Endothelial cell of coronary artery (primary cell): ENCODE results near the gene SIVA1. TPM values are rescaled to one million over a fixed set of nuclear protein-coding genes. Genes with fewer than 3 reads are reported as not detected.

ENCODE experiments used
- total RNA-seq: library from RNA; depleted of rRNA; stranded (reverse); fragments of >200 nt; gene quantifications from 2 replicates; pipeline ENCODE4 v1.2.3, GENCODE V29; 2014

The SIVA1 gene
- total RNA-seq = 99.4 and 118 TPM in 2 replicates

GRCh38 chr14:104752735-104753527 is at the start of gene SIVA1:
TSS of gene SIVA1 (plus strand) at chr14:104753147. CDS start at chr14:104753202, 55 bp downstream.

GRCh38 chr14:104723651-104724406 is 29.1 kb upstream of the SIVA1 start, which contains the start of gene ADSS1:
TSS of gene ADSS1 (plus strand) at chr14:104724229. CDS start at chr14:104724271, 42 bp downstream.

GRCh38 chr14:104794993-104795780 is 42.2 kb downstream of the SIVA1 start, which contains the start of gene AKT1:
TSS of gene AKT1 (minus strand) at chr14:104795748. CDS start at chr14:104792643, 3,105 bp downstream.

GRCh38 chr14:104800771-104801519 is 48.0 kb downstream of the SIVA1 start, which contains the start of gene ZBTB42:
TSS of gene ZBTB42 (plus strand) at chr14:104801101. CDS start at chr14:104801198, 97 bp downstream.

Other genes starting within 250 kb of the SIVA1 start
- not detected in 2 replicates for gene C14orf180, start 173.4 kb upstream of the SIVA1 start, total RNA-seq
- under 0.01 TPM in 1 of 2 replicates, not detected in the other for gene TMEM179, start 148.4 kb upstream of the SIVA1 start, total RNA-seq
- 39.3 and 65.7 TPM in 2 replicates for gene INF2, start 63.5 kb upstream of the SIVA1 start, total RNA-seq
- 1.4 and 7.4 TPM in 2 replicates for gene ADSS1, start 28.9 kb upstream of the SIVA1 start, total RNA-seq
- gene AKT1, start 42.6 kb downstream of the SIVA1 start, total RNA-seq = 191 and 220 TPM in 2 replicates
- 3.5 and 4.7 TPM in 2 replicates for gene ZBTB42, start 48.0 kb downstream of the SIVA1 start, total RNA-seq
- 13.8 and 17.7 TPM in 2 replicates for gene CEP170B, start 112.1 kb downstream of the SIVA1 start, total RNA-seq
- under 0.01 TPM in 2 replicates for gene PLD4, start 171.7 kb downstream of the SIVA1 start, total RNA-seq
- 66.2 and 78.0 TPM in 2 replicates for gene AHNAK2, start 225.2 kb downstream of the SIVA1 start, total RNA-seq
- gene CLBA1, start 232.6 kb downstream of the SIVA1 start, total RNA-seq = 5.2 and 6.8 TPM in 2 replicates